GM12875 (cell line): Measurements from ENCODE around the gene DDX56.

Experiments
- H3K4me3 ChIP-seq: one replicate; pipeline ENCODE4 v1.5.1; 2011; ENCODE audit warnings: low read depth, low read length, control low read depth
- CTCF ChIP-seq: IDR thresholded peaks from 2 replicates; pipeline ENCODE4 v1.5.1; 2011; ENCODE audit warnings: low read depth, mild to moderate bottlenecking, control low read depth, inconsistent platforms, low read length, moderate library complexity, borderline replicate concordance; ENCODE audit not compliant: insufficient read depth

The DDX56 gene

GRCh38 chr7:44580945-44581878 is 7.5 kb upstream of the DDX56 start:
- no peak for TF ChIP-seq CTCF
- H3K4me3 ChIP-seq, result peak overlapping the region; percentile 67

GRCh38 chr7:44576228-44576627 is 2.5 kb upstream of the DDX56 start:
- H3K4me3 ChIP-seq, result no peak overlapping the region
- TF ChIP-seq CTCF, result no peak

- H3K4me3 ChIP-seq, result no peak overlapping the region
- no peak for TF ChIP-seq CTCF
Observed at GRCh38 chr7:44575054-44575453, 1.3 kb upstream of the DDX56 start.

GRCh38 chr7:44574287-44574872 is 672 bp upstream of the DDX56 start:
- peak overlapping the region; percentile 96 for H3K4me3 ChIP-seq
- no peak for TF ChIP-seq CTCF

GRCh38 chr7:44572771-44573170 is 937 bp downstream of the DDX56 start:
- TF ChIP-seq CTCF, result no peak
- peak overlapping the region; percentile 96 for H3K4me3 ChIP-seq

GRCh38 chr7:44569959-44570358 is 3.7 kb downstream of the DDX56 start:
- H3K4me3 ChIP-seq, result no peak overlapping the region
- no peak for TF ChIP-seq CTCF

- TF ChIP-seq CTCF, result no peak
- H3K4me3 ChIP-seq, result no peak overlapping the region
Observed at GRCh38 chr7:44568771-44569560, 4.7 kb downstream of the DDX56 start.
